Uterus (tissue), 2 donors: ENCODE measurements around the gene TMEM184B.

Source experiments
- POLR2A ChIP-seq, 2 donors: fragments of 450-650 bp; IDR thresholded peaks; one replicate each; pipeline ENCODE4 v1.6.1; 2016; ENCODE audit warnings: antibody characterized with exemption in 2 of 2, mild to moderate bottlenecking in 1 of 2, moderate library complexity in 1 of 2
- TF ChIP-seq, protein P1 (sequence below), 4 experiments: fragments of 200-600 bp in 2 of 4; fragments of 450-650 bp in 2 of 4; sonication (generic) in 2 of 4; IDR thresholded peaks; one replicate each; pipeline ENCODE4 v1.5.1; 2016 to 2019; ENCODE audit warnings: antibody characterized with exemption in 4 of 4, mild to moderate bottlenecking in 2 of 4, moderate library complexity in 1 of 4

DNA sequence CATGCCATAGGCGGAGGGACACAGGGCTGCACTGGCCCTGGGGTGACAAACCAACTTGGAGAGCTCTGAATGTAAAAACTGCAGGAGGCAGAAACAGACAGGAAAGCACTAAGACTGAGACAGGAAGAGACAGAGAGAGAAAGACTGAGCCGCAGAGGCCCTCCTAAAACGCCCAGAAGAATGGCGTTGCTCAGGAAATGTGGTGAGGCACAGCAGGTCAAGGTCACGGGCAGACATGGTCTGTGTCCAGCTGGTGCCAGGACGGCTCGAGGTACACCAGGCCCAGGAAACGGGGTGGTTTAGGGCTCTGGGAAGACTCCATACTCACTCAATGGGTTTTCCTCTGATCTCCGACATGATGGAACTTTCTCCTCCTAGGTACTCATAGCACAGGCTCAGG, 41.9 kb downstream of the TMEM184B start:
- TF ChIP-seq, protein P1, sequence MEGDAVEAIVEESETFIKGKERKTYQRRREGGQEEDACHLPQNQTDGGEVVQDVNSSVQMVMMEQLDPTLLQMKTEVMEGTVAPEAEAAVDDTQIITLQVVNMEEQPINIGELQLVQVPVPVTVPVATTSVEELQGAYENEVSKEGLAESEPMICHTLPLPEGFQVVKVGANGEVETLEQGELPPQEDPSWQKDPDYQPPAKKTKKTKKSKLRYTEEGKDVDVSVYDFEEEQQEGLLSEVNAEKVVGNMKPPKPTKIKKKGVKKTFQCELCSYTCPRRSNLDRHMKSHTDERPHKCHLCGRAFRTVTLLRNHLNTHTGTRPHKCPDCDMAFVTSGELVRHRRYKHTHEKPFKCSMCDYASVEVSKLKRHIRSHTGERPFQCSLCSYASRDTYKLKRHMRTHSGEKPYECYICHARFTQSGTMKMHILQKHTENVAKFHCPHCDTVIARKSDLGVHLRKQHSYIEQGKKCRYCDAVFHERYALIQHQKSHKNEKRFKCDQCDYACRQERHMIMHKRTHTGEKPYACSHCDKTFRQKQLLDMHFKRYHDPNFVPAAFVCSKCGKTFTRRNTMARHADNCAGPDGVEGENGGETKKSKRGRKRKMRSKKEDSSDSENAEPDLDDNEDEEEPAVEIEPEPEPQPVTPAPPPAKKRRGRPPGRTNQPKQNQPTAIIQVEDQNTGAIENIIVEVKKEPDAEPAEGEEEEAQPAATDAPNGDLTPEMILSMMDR (IDR thresholded peaks at IDR 0.05): no peak
- TF ChIP-seq POLR2A (IDR thresholded peaks at IDR 0.05): no peak
